GM12878 (cell line): Measurements from ENCODE around the gene STEAP3. TPM values are rescaled to one million over a fixed set of nuclear protein-coding genes. Genes with fewer than 3 reads are reported as not detected.

Experiments
- ATAC-seq: fragments of 200-7000 bp; cut with Tn5 transposase; 3 replicates; pipeline ENCODE4 v1.9.1; 2020; ENCODE audit warnings: mild to moderate bottlenecking, moderate library complexity
- BruUV-seq: library from RNA; stranded (reverse); fragments of 400-500 nt; replicated peaks from 2 replicates; lab custom pipeline; 2021; lab: Mats Ljungman, UMichigan
- CTCF ChIA-PET: fragments of 300-600 bp; sonication (Branson Sonifier 250); formaldehyde crosslinking; extraction: SDS; loops from one replicate; lab custom pipeline; 2021; ENCODE audit warnings: inconsistent platforms; lab: Yijun Ruan, JAX
- POLR2A ChIA-PET: fragments of 350-600 bp; formaldehyde crosslinking; extraction: SDS; loops from one replicate; lab custom pipeline; 2021; ENCODE audit warnings: inconsistent platforms; lab: Charles Lee
- RAD21 ChIA-PET: fragments of 300-600 bp; sonication (Branson Sonifier 250); formaldehyde crosslinking; loops from one replicate; lab custom pipeline; 2023; ENCODE audit warnings: antibody characterized with exemption; ENCODE audit not compliant: unreplicated experiment; lab: Charles Lee
- SMC1A ChIA-PET: fragments of 300-600 bp; sonication (Branson Sonifier 250); formaldehyde crosslinking; loops from one replicate; lab custom pipeline; 2023; ENCODE audit not compliant: unreplicated experiment, uncharacterized antibody; lab: Charles Lee
- DNase-seq: peaks from one replicate; pipeline ENCODE4 v3.0.0-alpha.2; 2011; ENCODE audit warnings: low read depth, low spot score
- FAIRE-seq: peaks from 3 replicates; lab custom pipeline; 2011; peaks lifted over from hg19 to GRCh38; lab: Jason Lieb, UNC
- H2AFZ ChIP-seq: 2 replicates; pipeline ENCODE4 v1.6.0; 2011; ENCODE audit warnings: low read depth, low read length, control low read depth; ENCODE audit not compliant: control insufficient read depth
- H3K27ac ChIP-seq: 2 replicates; pipeline ENCODE4 v1.5.1; 2011; ENCODE audit warnings: control low read depth; ENCODE audit not compliant: control insufficient read depth, insufficient read depth
- H3K27me3 ChIP-seq, 2 experiments: replicated peaks in 1 of 2; 2 replicates each; pipeline versions ENCODE4 v1.6.0 to v1.6.1; 2011; ENCODE audit warnings: low read length in 1 of 2; ENCODE audit not compliant: control insufficient read depth in 2 of 2, insufficient read depth in 2 of 2
- H3K36me3 ChIP-seq, 2 experiments: 2 replicates each; pipeline ENCODE4 v1.5.1; 2011; ENCODE audit warnings: low read length in 1 of 2; ENCODE audit not compliant: control insufficient read depth in 2 of 2, insufficient read depth in 2 of 2
- H3K4me1 ChIP-seq: 2 replicates; pipeline ENCODE4 v1.6.1; 2011; ENCODE audit warnings: mild to moderate bottlenecking, low read length, moderate library complexity, mixed read lengths; ENCODE audit not compliant: control insufficient read depth, insufficient read depth
- H3K4me2 ChIP-seq: 2 replicates; pipeline ENCODE4 v1.6.0; 2011; ENCODE audit warnings: control low read depth; ENCODE audit not compliant: control insufficient read depth, insufficient read depth
- H3K4me3 ChIP-seq: fragments of 200-600 bp; sonication (generic); 2 replicates; pipeline ENCODE4 v1.5.1; 2016
- H3K79me2 ChIP-seq: 2 replicates; pipeline ENCODE4 v1.6.0; 2011; ENCODE audit warnings: low read length; ENCODE audit not compliant: control insufficient read depth, insufficient read depth
- H3K9ac ChIP-seq: 2 replicates; pipeline ENCODE4 v1.8.0; 2011; ENCODE audit warnings: low read length, control low read depth, mixed read lengths; ENCODE audit not compliant: control insufficient read depth, insufficient read depth
- H3K9me3 ChIP-seq: replicated peaks from 3 replicates; pipeline ENCODE4 v1.5.1; 2011; ENCODE audit warnings: mild to moderate bottlenecking, low read length; ENCODE audit not compliant: control insufficient read depth, insufficient read depth
- H4K20me1 ChIP-seq: 2 replicates; pipeline ENCODE4 v1.6.0; 2011; ENCODE audit not compliant: control insufficient read depth, insufficient read depth
- ATF2 ChIP-seq: IDR thresholded peaks from 2 replicates; pipeline ENCODE4 v1.6.1; 2012; ENCODE audit warnings: low read length, inconsistent platforms
- CREB1 ChIP-seq: IDR thresholded peaks from 2 replicates; pipeline ENCODE4 v1.6.1; 2012; ENCODE audit warnings: low read depth, mild to moderate bottlenecking, inconsistent platforms
- GABPA ChIP-seq: IDR thresholded peaks from 2 replicates; pipeline ENCODE4 v1.6.1; 2014; ENCODE audit warnings: antibody characterized with exemption, low read depth, mild to moderate bottlenecking, inconsistent platforms
- KDM1A ChIP-seq: fragments of 200-600 bp; sonication (generic); IDR thresholded peaks from 2 replicates; pipeline ENCODE4 v1.6.1; 2016; ENCODE audit warnings: borderline replicate concordance
- MYB ChIP-seq: fragments of 150-350 bp; IDR thresholded peaks from 2 replicates; pipeline ENCODE4 v1.6.1; 2014; ENCODE audit warnings: mild to moderate bottlenecking, low read depth, low read length, borderline replicate concordance
- SMAD1 ChIP-seq: fragments of 450-650 bp; IDR thresholded peaks from 2 replicates; pipeline ENCODE4 v1.6.1; 2018; ENCODE audit warnings: mild to moderate bottlenecking, low read depth; ENCODE audit not compliant: partially characterized antibody
- TARDBP ChIP-seq: IDR thresholded peaks from 2 replicates; pipeline ENCODE4 v1.6.1; 2016; ENCODE audit warnings: borderline replicate concordance
- ZNF217 ChIP-seq: fragments of 450-650 bp; IDR thresholded peaks from 2 replicates; pipeline ENCODE4 v1.6.1; 2017; ENCODE audit warnings: antibody characterized with exemption, mild to moderate bottlenecking
- WGBS: methylation state at CpG from one replicate; pipeline ENCODE4 v1.1.6; 2016; ENCODE audit warnings: low lambda C conversion rate; ENCODE audit not compliant: insufficient replicate concordance, insufficient coverage; ENCODE audit errors: missing lambda C conversion rate; 5-methylcytosine and 5-hydroxymethylcytosine counted together
- in situ Hi-C: fragments of 300-500 bp; cut with MboI; formaldehyde crosslinking; loops from 9 replicates; pipeline ENCODE4 v1.14.3; 2018; ENCODE audit warnings: mixed read lengths
- intact Hi-C: fragments of 100-400 bp; cut with micrococcal nuclease; formaldehyde crosslinking; loops from one replicate; pipeline ENCODE4 v1.14.2; 2022; ENCODE audit not compliant: unreplicated experiment
- polyA plus RNA-seq, 11 experiments: library from polyadenylated mRNA; depleted of rRNA in 4 of 11; unstranded in 6 of 11; stranded (reverse) in 5 of 11; fragments of >200 nt; fragmentation: Nextera tagmentation in 4 of 11; fragmentation: Illumina TruSeq in 1 of 11; extraction: Ambion mirVana in 4 of 11; extraction: Trizol in 1 of 11; gene quantifications; 1 replicate in 1 of 11; 2 replicates in 10 of 11; pipeline versions ENCODE4 v1.2.1 to v1.2.3, GENCODE V29; 2011 to 2016; ENCODE audit warnings: inconsistent platforms in 2 of 11, missing spikeins in 2 of 11, low read depth in 1 of 11
- total RNA-seq, 4 experiments: library from RNA; depleted of rRNA in 3 of 4; stranded (reverse); fragments of >200 nt in 3 of 4; fragmentation: Illumina TruSeq in 1 of 4; extraction: Trizol in 1 of 4; gene quantifications; 2 replicates each; pipeline versions ENCODE4 v1.2.1 to v1.2.3, GENCODE V29; 2013 to 2021
- TF ChIP-seq, protein P1 (sequence below): IDR thresholded peaks from 2 replicates; pipeline ENCODE4 v1.6.1; 2011; ENCODE audit warnings: borderline replicate concordance, low read depth, mild to moderate bottlenecking, moderate library complexity, mixed read lengths, low read length; ENCODE audit not compliant: insufficient read depth; ENCODE audit errors: extremely low read length

Gene STEAP3
- total and polyA plus RNA-seq, 10 of the 15 experiments (the other 5 are each of a cell fraction or from before 2014, with no cell fraction given) = 0.42 to 8.3 (median 4.8) TPM

DNA sequence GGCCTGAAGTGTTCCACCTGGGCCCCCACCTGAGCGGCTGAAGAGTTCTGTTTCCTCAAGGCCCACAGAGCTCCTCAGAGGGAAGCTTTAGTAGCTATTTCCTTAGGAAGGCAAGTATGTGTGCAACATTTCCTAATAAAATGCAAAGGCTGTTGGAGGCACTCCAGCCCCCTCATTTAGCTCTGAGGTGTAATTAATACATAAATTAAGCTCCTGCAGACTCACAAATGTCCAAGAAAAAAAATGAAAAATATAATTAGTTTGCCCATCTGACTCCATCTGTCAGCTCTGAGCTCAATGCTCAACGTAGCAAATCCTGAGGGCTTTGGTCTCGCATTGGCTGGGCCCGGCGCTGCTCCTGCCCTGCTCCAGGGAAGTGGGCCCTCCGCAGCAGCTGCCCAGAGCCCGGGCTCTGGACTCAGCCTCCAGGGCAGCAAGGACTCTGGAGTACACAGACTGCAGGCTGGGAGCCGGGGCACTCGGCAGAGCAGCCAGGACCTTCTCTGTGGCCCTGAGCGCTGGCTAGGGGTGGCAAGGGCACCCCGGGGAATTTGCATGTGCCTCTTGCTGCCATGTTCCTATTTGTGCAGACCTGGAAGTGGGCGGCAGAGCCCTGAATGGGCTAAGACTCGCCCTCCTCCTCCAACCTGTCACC is 41.7 kb upstream of the STEAP3 start:
- Histone ChIP-seq H3K9me3 (no peaks in the 10 kb centered on the region), H3K27ac (no peak overlapping the region), H3K79me2 (no peaks in the 10 kb centered on the region), H3K4me2 (no peak overlapping the region), H3K4me1 (no peaks in the 10 kb centered on the region), H2AFZ (no peak overlapping the region), H3K4me3 (no peak overlapping the region), H3K27me3 (no peaks in the 10 kb centered on the region; a peak in 1 of 4 replicates), H3K9ac (no peak overlapping the region), H3K36me3 (no peaks in the 10 kb centered on the region), H4K20me1 (no peaks in the 10 kb centered on the region)
- SMC1A ChIA-PET = interaction anchor here (0.6 kb wide), 1 partner anchor 295 kb away, joined by 3 read pairs; no protein-coding TSS in a partner anchor
- RAD21 ChIA-PET = interaction anchor here (0.8 kb wide), 1 partner anchor 295 kb away, joined by 3 read pairs; no protein-coding TSS in a partner anchor
- in situ Hi-C loops = no loop called here
- 31% methylated on average over 13 of the region's 13 CpGs for WGBS
- DNase-seq (no peak), ATAC-seq (no peak), FAIRE-seq (no peak)
- POLR2A ChIA-PET = no interaction called here
- no TSS peak for BruUV-seq
- CTCF ChIA-PET = no interaction called here
- intact Hi-C loops = no loop called here
- TF ChIP-seq, protein P1, sequence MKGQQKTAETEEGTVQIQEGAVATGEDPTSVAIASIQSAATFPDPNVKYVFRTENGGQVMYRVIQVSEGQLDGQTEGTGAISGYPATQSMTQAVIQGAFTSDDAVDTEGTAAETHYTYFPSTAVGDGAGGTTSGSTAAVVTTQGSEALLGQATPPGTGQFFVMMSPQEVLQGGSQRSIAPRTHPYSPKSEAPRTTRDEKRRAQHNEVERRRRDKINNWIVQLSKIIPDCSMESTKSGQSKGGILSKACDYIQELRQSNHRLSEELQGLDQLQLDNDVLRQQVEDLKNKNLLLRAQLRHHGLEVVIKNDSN = no peak
- TF ChIP-seq GABPA = no peak
- no peak for TF ChIP-seq TARDBP
- TF ChIP-seq ZNF217 = no peak
- no peak for TF ChIP-seq SMAD1
- TF ChIP-seq KDM1A = no peak
- no peak for TF ChIP-seq MYB
- TF ChIP-seq ATF2 = no peak
- TF ChIP-seq CREB1 = no peak
